Fibroblast of villous mesenchyme (primary cell): Measurements from ENCODE around the gene ANXA2. TPM values are rescaled to one million over a fixed set of nuclear protein-coding genes. Genes with fewer than 3 reads are reported as not detected.

ENCODE experiments used
- DNase-seq: peaks from one replicate; pipeline ENCODE4 v3.0.0-alpha.2; 2010; ENCODE audit warnings: low read depth
- H3K4me3 ChIP-seq: 2 replicates; pipeline ENCODE4 v1.5.1; 2011; ENCODE audit warnings: low read depth, mild to moderate bottlenecking, low read length
- total RNA-seq: library from RNA; depleted of rRNA; stranded (reverse); fragments of >200 nt; gene quantifications from 2 replicates; pipeline ENCODE4 v1.2.3, GENCODE V29; 2012
- TF ChIP-seq, protein P1 (sequence below): IDR thresholded peaks from 2 replicates; pipeline ENCODE4 v1.5.1; 2012; ENCODE audit warnings: low read depth, mild to moderate bottlenecking, low read length; ENCODE audit not compliant: insufficient read depth

Gene ANXA2
- 2,870 and 3,211 TPM in 2 replicates for total RNA-seq

DNA sequence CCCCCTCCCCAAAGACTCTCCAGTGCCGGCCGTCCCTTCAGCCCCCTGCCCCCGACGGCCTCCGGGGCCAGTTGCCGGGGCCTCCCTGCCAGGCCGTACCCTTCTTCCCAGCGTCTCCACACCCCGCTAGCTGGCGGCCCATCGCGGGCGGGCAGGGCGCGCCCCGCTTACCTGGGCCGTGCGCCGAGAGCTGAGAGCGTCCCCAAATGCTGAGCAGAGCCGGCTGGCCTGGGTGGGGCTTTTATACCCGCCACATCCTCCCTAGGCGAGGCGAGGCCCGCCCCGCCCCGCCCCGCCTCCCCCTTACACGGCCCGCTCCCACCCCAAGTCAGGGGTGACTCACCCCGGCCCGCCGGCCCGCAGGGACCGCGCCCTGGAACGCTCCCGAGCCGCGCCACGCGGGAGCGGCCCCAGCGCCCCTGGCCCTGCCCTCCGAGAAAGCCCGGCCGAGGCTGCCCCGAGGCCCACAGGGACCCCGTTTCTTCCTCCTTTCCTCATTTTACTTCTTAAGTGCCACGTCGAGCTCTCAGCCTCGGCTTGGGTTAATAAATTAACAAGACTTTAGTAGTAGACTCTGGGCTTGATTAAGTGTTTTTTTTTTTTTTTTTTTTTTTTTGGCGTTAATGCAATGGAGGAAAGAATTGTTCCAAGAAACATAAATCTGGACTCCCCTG, at the start of gene ANXA2:
Gene ANXA2, minus strand, starts transcription at position 215 of the 674 bp plus-strand sequence. CDS start 11,911 bp downstream, outside the sequence.
- TF ChIP-seq, protein P1, sequence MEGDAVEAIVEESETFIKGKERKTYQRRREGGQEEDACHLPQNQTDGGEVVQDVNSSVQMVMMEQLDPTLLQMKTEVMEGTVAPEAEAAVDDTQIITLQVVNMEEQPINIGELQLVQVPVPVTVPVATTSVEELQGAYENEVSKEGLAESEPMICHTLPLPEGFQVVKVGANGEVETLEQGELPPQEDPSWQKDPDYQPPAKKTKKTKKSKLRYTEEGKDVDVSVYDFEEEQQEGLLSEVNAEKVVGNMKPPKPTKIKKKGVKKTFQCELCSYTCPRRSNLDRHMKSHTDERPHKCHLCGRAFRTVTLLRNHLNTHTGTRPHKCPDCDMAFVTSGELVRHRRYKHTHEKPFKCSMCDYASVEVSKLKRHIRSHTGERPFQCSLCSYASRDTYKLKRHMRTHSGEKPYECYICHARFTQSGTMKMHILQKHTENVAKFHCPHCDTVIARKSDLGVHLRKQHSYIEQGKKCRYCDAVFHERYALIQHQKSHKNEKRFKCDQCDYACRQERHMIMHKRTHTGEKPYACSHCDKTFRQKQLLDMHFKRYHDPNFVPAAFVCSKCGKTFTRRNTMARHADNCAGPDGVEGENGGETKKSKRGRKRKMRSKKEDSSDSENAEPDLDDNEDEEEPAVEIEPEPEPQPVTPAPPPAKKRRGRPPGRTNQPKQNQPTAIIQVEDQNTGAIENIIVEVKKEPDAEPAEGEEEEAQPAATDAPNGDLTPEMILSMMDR = no peak
- H3K4me3 ChIP-seq = peak within 1 kb of the TSS; percentile 98
- DNase-seq = peak; percentile 91

DNA sequence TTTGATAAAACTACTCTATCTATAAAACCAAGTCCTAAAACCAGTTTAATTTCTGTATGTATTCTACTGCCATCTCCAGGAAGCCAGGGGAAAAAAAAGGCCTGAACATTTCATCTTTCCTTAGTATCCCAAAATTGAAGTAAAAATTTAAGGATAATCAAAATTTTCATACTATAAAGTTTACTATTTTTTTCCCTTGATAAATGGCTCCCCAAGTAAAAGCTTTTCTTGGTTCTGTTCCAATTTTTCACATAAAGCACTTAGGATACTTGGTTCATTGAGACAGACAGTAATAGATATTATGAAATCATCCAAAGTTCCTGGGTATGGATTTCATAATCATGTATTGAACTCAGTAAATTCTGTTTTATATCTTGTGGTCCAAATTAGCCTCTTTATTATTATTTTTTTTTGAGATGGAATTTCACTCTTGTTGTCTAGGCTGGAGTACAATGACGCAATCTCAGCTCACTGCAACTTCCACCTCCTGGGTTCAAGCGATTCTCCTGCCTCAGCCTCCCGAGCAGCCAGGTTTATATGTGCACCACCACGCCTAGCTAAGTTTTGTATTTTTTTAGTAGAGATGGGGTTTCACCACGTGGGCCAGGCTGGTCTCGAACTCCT, 46.6 kb upstream of the ANXA2 start:
- DNase-seq = peak; percentile 65
- TF ChIP-seq, protein P1 = peak; percentile 62
- no peak overlapping the region for H3K4me3 ChIP-seq

DNA sequence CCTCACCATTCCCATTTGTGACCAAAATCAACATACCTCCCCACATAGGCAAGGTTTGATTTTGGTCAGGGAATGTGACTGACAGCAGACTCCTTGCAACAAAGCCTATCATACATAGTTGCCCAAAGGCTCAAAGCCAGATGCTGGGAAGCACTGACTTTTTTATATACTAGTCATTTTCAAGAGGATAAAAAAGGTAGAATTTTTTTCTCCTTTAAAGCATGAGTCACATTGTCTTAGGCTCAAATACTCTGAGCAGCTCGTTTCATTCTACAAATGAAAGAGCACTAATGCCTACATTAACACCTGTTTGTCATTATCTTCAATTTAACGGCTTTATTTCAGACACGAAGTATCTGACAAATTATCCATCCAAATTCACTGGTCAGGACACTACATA, 45.0 kb upstream of the ANXA2 start:
- TF ChIP-seq, protein P1 = no peak
- DNase-seq = no peak
- no peak overlapping the region for H3K4me3 ChIP-seq

DNA sequence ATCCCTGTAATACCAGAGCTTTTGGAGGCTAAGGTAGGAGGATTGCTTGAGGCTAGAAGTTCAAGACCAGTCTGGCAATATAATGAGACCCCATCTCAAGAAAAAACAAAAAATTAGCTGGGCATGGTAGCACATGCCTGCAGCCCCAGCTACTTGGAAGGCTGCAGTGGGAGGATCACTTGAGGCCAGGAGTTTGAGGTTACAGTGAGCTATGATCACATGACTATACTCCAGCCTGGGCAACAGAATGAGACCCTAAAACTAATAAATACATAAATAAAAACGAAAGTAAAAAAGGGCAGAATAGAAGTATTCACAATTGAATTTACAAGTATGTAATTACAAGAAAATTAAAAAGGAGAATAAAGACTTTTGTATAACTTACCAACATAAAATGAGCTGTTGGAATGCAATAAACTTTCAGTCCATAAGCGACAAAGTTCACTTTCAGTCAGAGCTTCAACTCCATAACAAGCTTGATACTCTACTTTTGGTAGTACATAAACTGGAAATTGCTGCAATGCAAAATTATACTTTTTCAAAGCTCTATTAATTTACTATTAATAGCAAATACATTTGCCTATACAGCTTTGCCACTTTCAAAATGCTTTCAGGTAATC, 44.4 kb upstream of the ANXA2 start:
- no peak for DNase-seq
- H3K4me3 ChIP-seq = no peak overlapping the region
- TF ChIP-seq, protein P1 = no peak

DNA sequence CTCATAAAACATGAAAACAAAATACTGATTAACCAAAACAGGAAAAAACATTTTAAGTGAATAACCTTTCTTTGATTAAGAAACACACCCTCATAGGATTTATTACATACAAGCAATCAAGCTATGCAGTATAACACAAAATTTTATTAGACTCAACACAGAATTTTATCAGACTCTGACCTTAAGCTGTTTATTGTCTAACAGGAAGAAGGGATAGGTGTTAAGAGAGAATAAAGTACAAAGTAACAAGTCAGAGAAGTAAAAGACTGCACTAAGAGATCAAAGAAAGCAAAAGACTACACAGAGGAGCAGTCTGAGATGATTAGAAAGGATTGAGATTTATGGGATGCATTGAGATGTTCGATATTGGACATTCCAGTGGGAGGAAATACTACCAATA, 43.5 kb upstream of the ANXA2 start:
- H3K4me3 ChIP-seq = no peak overlapping the region
- TF ChIP-seq, protein P1 = no peak
- no peak for DNase-seq

DNA sequence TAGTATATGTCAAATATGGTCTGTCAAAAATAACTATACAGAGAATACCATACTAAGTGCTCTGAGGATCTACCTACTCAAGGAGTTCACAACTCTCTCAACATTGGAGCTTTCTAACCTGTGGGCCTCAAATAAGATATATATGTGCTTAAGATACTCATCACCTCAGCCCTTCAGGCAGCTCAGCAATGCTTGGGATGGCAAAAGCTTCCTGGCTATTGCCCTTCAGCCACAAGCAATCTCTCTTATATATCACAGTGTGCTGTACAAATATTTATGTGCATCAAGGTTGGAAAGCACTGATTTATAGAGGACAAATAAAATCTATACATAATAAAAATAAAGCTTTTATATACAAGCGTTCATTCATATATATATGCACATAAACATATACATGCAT, 40.9 kb upstream of the ANXA2 start:
- DNase-seq = no peak
- TF ChIP-seq, protein P1 = no peak
- H3K4me3 ChIP-seq = no peak overlapping the region
